CD4-positive, alpha-beta T cell treated with Interleukin-4 for 4 hours (primary cell): Measurements from ENCODE around the gene MDH1B.
"Not testable (repeated sequence)": the region's sequence is repeated elsewhere in the genome, so short reads cannot be mapped to it uniquely, and the experiment has no call there.

Experiments used
- DNase-seq: peaks from one replicate; pipeline ENCODE4 v3.0.0-alpha.2; 2020

Gene MDH1B

GRCh38 chr2:206765242-206766056 lies at the start of gene MDH1B, which contains the start of gene FASTKD2:
Gene MDH1B, minus strand, starts transcription at chr2:206765328. Its CDS starts 57 bp downstream, at chr2:206765271.
Gene FASTKD2, plus strand, starts transcription at chr2:206765606. Its CDS starts 1,088 bp downstream, at chr2:206766694.
- peak; percentile 96 for DNase-seq

- no peak for DNase-seq
Observed at GRCh38 chr2:206814498-206814897, 49.4 kb upstream of the MDH1B start.

GRCh38 chr2:206812471-206812870 lies 47.3 kb upstream of the MDH1B start:
- not testable (repeated sequence) for DNase-seq

- not testable (repeated sequence) for DNase-seq
Observed at GRCh38 chr2:206807624-206808023, 42.5 kb upstream of the MDH1B start.

GRCh38 chr2:206805887-206806607 lies 40.9 kb upstream of the MDH1B start:
- no peak for DNase-seq

GRCh38 chr2:206804326-206804725 lies 39.2 kb upstream of the MDH1B start:
- DNase-seq, result no peak

- no peak for DNase-seq
Observed at GRCh38 chr2:206802654-206803514, 37.8 kb upstream of the MDH1B start.

- DNase-seq, result no peak
Observed at GRCh38 chr2:206801418-206802189, 36.5 kb upstream of the MDH1B start.

GRCh38 chr2:206800506-206801417 lies 35.6 kb upstream of the MDH1B start:
- peak; percentile 34 for DNase-seq

- no peak for DNase-seq
Observed at GRCh38 chr2:206799083-206799482, 34.0 kb upstream of the MDH1B start.

- peak; percentile 8 for DNase-seq
Observed at GRCh38 chr2:206798000-206798399, 32.9 kb upstream of the MDH1B start.

- no peak for DNase-seq
Observed at GRCh38 chr2:206797376-206797775, 32.2 kb upstream of the MDH1B start.

GRCh38 chr2:206792645-206793044 lies 27.5 kb upstream of the MDH1B start:
- DNase-seq, result no peak

GRCh38 chr2:206790311-206790935 lies 25.3 kb upstream of the MDH1B start:
- no peak for DNase-seq

- DNase-seq, result no peak
Observed at GRCh38 chr2:206784559-206785353, 19.6 kb upstream of the MDH1B start.

- DNase-seq, result no peak
Observed at GRCh38 chr2:206783718-206784117, 18.6 kb upstream of the MDH1B start.

- DNase-seq, result no peak
Observed at GRCh38 chr2:206780671-206781070, 15.5 kb upstream of the MDH1B start.

GRCh38 chr2:206776432-206776831 lies 11.3 kb upstream of the MDH1B start:
- no peak for DNase-seq

GRCh38 chr2:206774871-206775270 lies 9.7 kb upstream of the MDH1B start:
- no peak for DNase-seq
